Sigmoid colon (tissue), 7 donors: ENCODE results near the gene SLC44A5. TPM values are rescaled to one million over a fixed set of nuclear protein-coding genes. Genes with fewer than 3 reads are reported as not detected.

Experiments used
- DNase-seq: peaks from one replicate; pipeline ENCODE4 v3.0.0-alpha.2; 2019
- H3K27ac ChIP-seq, 4 donors: fragments of 200-600 bp; sonication (generic); one replicate each; pipeline ENCODE4 v1.5.1; 2016 to 2019; ENCODE audit warnings: mild to moderate bottlenecking in 1 of 4
- H3K27me3 ChIP-seq, 3 donors: fragments of 200-600 bp; sonication (generic); one replicate each; pipeline ENCODE4 v1.5.1; 2019; ENCODE audit warnings: mild to moderate bottlenecking in 1 of 3
- H3K36me3 ChIP-seq, 4 donors: fragments of 200-600 bp; sonication (generic); one replicate each; pipeline ENCODE4 v1.5.1; 2016 to 2019
- H3K4me1 ChIP-seq, 4 donors: fragments of 200-600 bp; sonication (generic); one replicate each; pipeline ENCODE4 v1.5.1; 2017 to 2019
- H3K4me3 ChIP-seq, 4 donors: fragments of 200-600 bp; sonication (generic); one replicate each; pipeline ENCODE4 v1.5.1; 2017 to 2019; ENCODE audit warnings: mild to moderate bottlenecking in 2 of 4, moderate library complexity in 1 of 4
- H3K9me3 ChIP-seq, 4 donors: fragments of 200-600 bp in 3 of 4; sonication (generic) in 3 of 4; one replicate each; pipeline versions ENCODE4 v1.5.1 to v1.6.1; 2013 to 2019
- CTCF ChIP-seq, 4 experiments: fragments of 450-650 bp in 3 of 4; fragments of 200-600 bp in 1 of 4; IDR thresholded peaks; one replicate each; pipeline ENCODE4 v1.5.1; 2016 to 2019; ENCODE audit warnings: antibody characterized with exemption in 4 of 4, mild to moderate bottlenecking in 3 of 4, moderate library complexity in 2 of 4
- EP300 ChIP-seq, 4 donors: sonication (generic); formaldehyde crosslinking; IDR thresholded peaks; one replicate each; pipeline ENCODE4 v1.6.1; 2017; ENCODE audit warnings: antibody characterized with exemption in 4 of 4
- POLR2A ChIP-seq, 2 donors: fragments of 450-650 bp; IDR thresholded peaks; one replicate each; pipeline ENCODE4 v1.6.1; 2016; ENCODE audit warnings: antibody characterized with exemption in 2 of 2, mild to moderate bottlenecking in 2 of 2, moderate library complexity in 2 of 2
- POLR2AphosphoS5 ChIP-seq, 4 donors: sonication (generic); formaldehyde crosslinking; IDR thresholded peaks; one replicate each; pipeline ENCODE4 v1.6.1; 2017; ENCODE audit warnings: antibody characterized with exemption in 4 of 4
- WGBS, 2 donors: extraction: QIAGEN DNeasy Blood & Tissue Kit; methylation state at CpG; one replicate each; pipeline ENCODE4 v1.1.7; 2013; 5-methylcytosine and 5-hydroxymethylcytosine counted together
- intact Hi-C: fragments of 100-400 bp; cut with DNase I; formaldehyde crosslinking; loops from one replicate; pipeline ENCODE4 v1.15.1; 2023
- polyA plus RNA-seq, 3 donors: library from polyadenylated mRNA; stranded (reverse); fragments of 200-250 nt; gene quantifications; one replicate each; pipeline ENCODE4 v1.2.3, GENCODE V29; 2013
- total RNA-seq, 4 donors: library from RNA; depleted of rRNA; stranded (reverse); fragments of >200 nt; gene quantifications; one replicate each; pipeline ENCODE4 v1.1.0, GENCODE V29; 2016
- donor health status: healthy with polysubstance abuse.
- donor health status: Bipolar disorder and iron deficiency.
- donor health status: healthy.

SLC44A5 gene
- total and polyA plus RNA-seq, 7 donors = 0.36 to 1.4 (median 0.67) TPM; not detected in 1

- no peak for TF ChIP-seq CTCF (IDR thresholded peaks at IDR 0.05)
- DNase-seq = no peak
- Histone ChIP-seq H3K36me3 (no peaks in the 10 kb centered on the region), H3K9me3 (no peaks in the 10 kb centered on the region), H3K4me1 (no peaks in the 10 kb centered on the region), H3K27me3 (no peaks in the 10 kb centered on the region), H3K4me3 (no peak overlapping the region), H3K27ac (no peak overlapping the region)
- 82 to 94% methylated on average over 4 of the region's 4 CpGs for WGBS, 2 donors
- intact Hi-C loops = no loop called here
Observed at GRCh38 chr1:75317976-75318375, 292.9 kb downstream of the SLC44A5 start.

- 67 to 70% methylated on average over 1 of the region's 1 CpG for WGBS, 2 donors
- Histone ChIP-seq H3K36me3 (no peaks in the 10 kb centered on the region), H3K27me3 (no peaks in the 10 kb centered on the region), H3K9me3 (no peaks in the 10 kb centered on the region), H3K4me1 (no peaks in the 10 kb centered on the region), H3K27ac (no peak overlapping the region), H3K4me3 (no peak overlapping the region)
- DNase-seq = no peak
- intact Hi-C loops = no loop called here
- TF ChIP-seq POLR2A (IDR thresholded peaks at IDR 0.05) (no peak), EP300 (IDR thresholded peaks at IDR 0.05) (no peak), CTCF (IDR thresholded peaks at IDR 0.05) (no peak), POLR2AphosphoS5 (IDR thresholded peaks at IDR 0.05) (no peak)
Observed at GRCh38 chr1:75316230-75316629, 294.7 kb downstream of the SLC44A5 start.

- 90 to 92% methylated on average over 2 of the region's 2 CpGs for WGBS, 2 donors
- Histone ChIP-seq H3K4me1 (no peaks in the 10 kb centered on the region), H3K36me3 (no peaks in the 10 kb centered on the region), H3K27me3 (no peaks in the 10 kb centered on the region), H3K4me3 (no peak overlapping the region), H3K27ac (no peak overlapping the region), H3K9me3 (no peaks in the 10 kb centered on the region)
- no peak for DNase-seq
- TF ChIP-seq CTCF (IDR thresholded peaks at IDR 0.05) (no peak), EP300 (IDR thresholded peaks at IDR 0.05) (no peak), POLR2AphosphoS5 (IDR thresholded peaks at IDR 0.05) (no peak), POLR2A (IDR thresholded peaks at IDR 0.05) (no peak)
- intact Hi-C loops = no loop called here
Observed at GRCh38 chr1:75312620-75313019, 298.3 kb downstream of the SLC44A5 start.

DNA sequence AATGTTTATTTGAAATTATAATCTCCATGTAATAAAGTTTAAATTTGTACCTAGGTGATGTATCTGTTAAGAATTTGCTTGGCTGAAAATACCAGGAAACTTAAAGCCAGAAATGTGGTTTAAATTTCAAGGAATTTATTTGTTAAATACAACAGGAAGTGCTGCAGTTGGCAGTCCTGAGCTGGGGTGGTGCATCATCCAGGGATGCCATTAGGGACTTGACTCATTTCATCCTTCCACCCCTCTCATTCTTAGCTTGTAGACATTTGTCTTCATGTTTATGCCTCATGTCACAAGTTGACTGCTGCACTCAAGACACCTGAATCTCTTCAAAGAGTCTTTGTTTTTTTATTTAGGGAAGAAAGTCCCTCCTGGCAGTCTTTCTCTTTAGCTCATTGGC, 300.8 kb downstream of the SLC44A5 start:
- TF ChIP-seq POLR2A (IDR thresholded peaks at IDR 0.05) = no peak
- no peak for TF ChIP-seq POLR2AphosphoS5 (IDR thresholded peaks at IDR 0.05)
- TF ChIP-seq CTCF (IDR thresholded peaks at IDR 0.05) = no peak
- no peak overlapping the region for H3K27ac ChIP-seq
- no peaks in the 10 kb centered on the region for H3K36me3 ChIP-seq
- H3K9me3 ChIP-seq = no peaks in the 10 kb centered on the region
- no peak for DNase-seq
- no peak overlapping the region for H3K4me3 ChIP-seq
- no peaks in the 10 kb centered on the region for H3K4me1 ChIP-seq
- intact Hi-C loops = no loop called here
- H3K27me3 ChIP-seq = no peaks in the 10 kb centered on the region

- Histone ChIP-seq H3K4me1 (no peaks in the 10 kb centered on the region), H3K27ac (no peak overlapping the region), H3K9me3 (no peaks in the 10 kb centered on the region), H3K27me3 (no peaks in the 10 kb centered on the region), H3K4me3 (no peak overlapping the region), H3K36me3 (no peaks in the 10 kb centered on the region)
- no peak for DNase-seq
- WGBS, 2 donors = 14 to 61% methylated on average over 2 of the region's 2 CpGs
- intact Hi-C loops = no loop called here
- TF ChIP-seq EP300 (IDR thresholded peaks at IDR 0.05) (no peak), POLR2AphosphoS5 (IDR thresholded peaks at IDR 0.05) (no peak), POLR2A (IDR thresholded peaks at IDR 0.05) (no peak), CTCF (IDR thresholded peaks at IDR 0.05) (no peak)
Observed at GRCh38 chr1:75308365-75308764, 302.5 kb downstream of the SLC44A5 start.
